Gastrocnemius medialis (tissue), 4 donors: ENCODE measurements around the gene MACROD1.

Source experiments
- POLR2A ChIP-seq, 2 donors: fragments of 450-650 bp; IDR thresholded peaks; one replicate each; pipeline ENCODE4 v1.6.1; 2017; ENCODE audit warnings: antibody characterized with exemption in 2 of 2, mild to moderate bottlenecking in 2 of 2, moderate library complexity in 2 of 2
- TF ChIP-seq, protein P1 (sequence below), 5 experiments: fragments of 450-650 bp in 3 of 5; fragments of 200-600 bp in 2 of 5; sonication (generic) in 2 of 5; IDR thresholded peaks in 4 of 5; conservative IDR thresholded peaks in 1 of 5; 1 replicate in 4 of 5; 2 replicates in 1 of 5; pipeline ENCODE4 v1.5.1; 2016 to 2019; ENCODE audit warnings: antibody characterized with exemption in 5 of 5, mild to moderate bottlenecking in 3 of 5, moderate library complexity in 3 of 5

DNA sequence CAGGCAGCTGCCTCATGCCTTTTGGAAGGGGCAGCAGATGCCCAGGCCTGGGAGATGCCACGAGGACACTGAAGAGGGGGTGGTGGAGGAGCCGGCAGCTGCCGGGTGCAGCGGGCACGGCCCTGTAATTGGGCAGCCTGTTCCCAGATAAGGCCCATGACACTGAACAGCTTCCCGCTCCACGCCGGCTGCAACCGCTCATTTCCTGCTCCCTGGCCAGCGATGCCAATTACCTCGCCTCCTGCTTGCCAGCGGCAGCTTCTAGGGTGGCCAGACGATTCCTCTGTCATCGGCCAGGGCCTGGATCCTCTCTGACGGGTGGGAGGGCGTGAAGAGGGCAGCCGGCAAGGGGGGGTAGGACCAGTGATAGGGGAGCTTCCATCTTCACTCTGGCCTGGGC, 107.4 kb downstream of the MACROD1 start:
- TF ChIP-seq, protein P1, sequence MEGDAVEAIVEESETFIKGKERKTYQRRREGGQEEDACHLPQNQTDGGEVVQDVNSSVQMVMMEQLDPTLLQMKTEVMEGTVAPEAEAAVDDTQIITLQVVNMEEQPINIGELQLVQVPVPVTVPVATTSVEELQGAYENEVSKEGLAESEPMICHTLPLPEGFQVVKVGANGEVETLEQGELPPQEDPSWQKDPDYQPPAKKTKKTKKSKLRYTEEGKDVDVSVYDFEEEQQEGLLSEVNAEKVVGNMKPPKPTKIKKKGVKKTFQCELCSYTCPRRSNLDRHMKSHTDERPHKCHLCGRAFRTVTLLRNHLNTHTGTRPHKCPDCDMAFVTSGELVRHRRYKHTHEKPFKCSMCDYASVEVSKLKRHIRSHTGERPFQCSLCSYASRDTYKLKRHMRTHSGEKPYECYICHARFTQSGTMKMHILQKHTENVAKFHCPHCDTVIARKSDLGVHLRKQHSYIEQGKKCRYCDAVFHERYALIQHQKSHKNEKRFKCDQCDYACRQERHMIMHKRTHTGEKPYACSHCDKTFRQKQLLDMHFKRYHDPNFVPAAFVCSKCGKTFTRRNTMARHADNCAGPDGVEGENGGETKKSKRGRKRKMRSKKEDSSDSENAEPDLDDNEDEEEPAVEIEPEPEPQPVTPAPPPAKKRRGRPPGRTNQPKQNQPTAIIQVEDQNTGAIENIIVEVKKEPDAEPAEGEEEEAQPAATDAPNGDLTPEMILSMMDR (IDR thresholded peaks at IDR 0.05 in 4 of 5, conservative IDR thresholded peaks at IDR 0.05 in 1 of 5), result no peak
- no peak for TF ChIP-seq POLR2A (IDR thresholded peaks at IDR 0.05)
